ENCODE measurements around the gene MT1HL1.

MT1HL1 gene

GRCh38 chr1:237004116-237004515 lies at the start of gene MT1HL1:
Gene MT1HL1 (minus strand): TSS chr1:237004441. CDS start chr1:237004372, 69 bp downstream.
- no peak within 1 kb of the TSS for H3K4me3 ChIP-seq (ENCODE audit: low read depth, low read length)
- DNase-seq (ENCODE audit: low read depth): no peak
- TF ChIP-seq POLR2A (IDR thresholded peaks at IDR 0.05; ENCODE audit: extremely low read depth, insufficient read length) (no peak), MAX (IDR thresholded peaks at IDR 0.05; ENCODE audit: low read depth, low read length) (no peak)

- H3K4me3 ChIP-seq (ENCODE audit: low read depth, low read length): no peak overlapping the region
- TF ChIP-seq MAX (IDR thresholded peaks at IDR 0.05; ENCODE audit: low read depth, low read length) (no peak), POLR2A (IDR thresholded peaks at IDR 0.05; ENCODE audit: extremely low read depth, insufficient read length) (no peak), CTCF (IDR thresholded peaks at IDR 0.05; ENCODE audit: low read depth, low read length) (no peak), MYC (IDR thresholded peaks at IDR 0.05; ENCODE audit: low read depth, low read length) (no peak)
Observed at GRCh38 chr1:237050915-237051314, 46.7 kb upstream of the MT1HL1 start.

GRCh38 chr1:237050185-237050584 lies 45.9 kb upstream of the MT1HL1 start:
- no peak overlapping the region for H3K4me3 ChIP-seq (ENCODE audit: low read depth, low read length)
- no peak for TF ChIP-seq MYC (IDR thresholded peaks at IDR 0.05; ENCODE audit: low read depth, low read length)
- no peak for TF ChIP-seq MAX (IDR thresholded peaks at IDR 0.05; ENCODE audit: low read depth, low read length)
- no peak for TF ChIP-seq CTCF (IDR thresholded peaks at IDR 0.05; ENCODE audit: low read depth, low read length)
- no peak for TF ChIP-seq POLR2A (IDR thresholded peaks at IDR 0.05; ENCODE audit: extremely low read depth, insufficient read length)
- DNase-seq (ENCODE audit: low read depth): no peak

More at GRCh38 chr1:237050915-237051314, 46.7 kb upstream of the MT1HL1 start:
- DNase-seq (ENCODE audit: low read depth): no peak

- no peak for DNase-seq (ENCODE audit: low read depth)
Observed at GRCh38 chr1:237048803-237049202, 44.6 kb upstream of the MT1HL1 start.

GRCh38 chr1:237045278-237046016 lies 41.2 kb upstream of the MT1HL1 start:
- no peak overlapping the region for H3K4me3 ChIP-seq (ENCODE audit: low read depth, low read length)
- TF ChIP-seq MYC (IDR thresholded peaks at IDR 0.05; ENCODE audit: low read depth, low read length) (no peak), CTCF (IDR thresholded peaks at IDR 0.05; ENCODE audit: low read depth, low read length) (no peak)
- DNase-seq (ENCODE audit: low read depth): peak; percentile 6

More at GRCh38 chr1:237048803-237049202, 44.6 kb upstream of the MT1HL1 start:
- no peak overlapping the region for H3K4me3 ChIP-seq (ENCODE audit: low read depth, low read length)
- TF ChIP-seq CTCF (IDR thresholded peaks at IDR 0.05; ENCODE audit: low read depth, low read length) (no peak), MYC (IDR thresholded peaks at IDR 0.05; ENCODE audit: low read depth, low read length) (no peak), POLR2A (IDR thresholded peaks at IDR 0.05; ENCODE audit: extremely low read depth, insufficient read length) (no peak), MAX (IDR thresholded peaks at IDR 0.05; ENCODE audit: low read depth, low read length) (no peak)

- DNase-seq (ENCODE audit: low read depth): no peak
- no peak for TF ChIP-seq MYC (IDR thresholded peaks at IDR 0.05; ENCODE audit: low read depth, low read length)
- TF ChIP-seq POLR2A (IDR thresholded peaks at IDR 0.05; ENCODE audit: extremely low read depth, insufficient read length): no peak
- H3K4me3 ChIP-seq (ENCODE audit: low read depth, low read length): no peak overlapping the region
Observed at GRCh38 chr1:237043846-237044636, 39.8 kb upstream of the MT1HL1 start.

Data from NB4 (cell line).